CD4-positive, alpha-beta memory T cell (primary cell): ENCODE data around the gene KCNIP2. TPM values are rescaled to one million over a fixed set of nuclear protein-coding genes. Genes with fewer than 3 reads are reported as not detected.

Experiments used
- CTCF ChIA-PET: fragments of 350-600 bp; sonication (Branson Sonifier 250); formaldehyde crosslinking; loops from one replicate; lab custom pipeline; 2021; ENCODE audit warnings: inconsistent platforms; ENCODE audit not compliant: partially characterized antibody; lab: Charles Lee
- POLR2A ChIA-PET: fragments of 350-600 bp; sonication (Branson Sonifier 250); formaldehyde crosslinking; loops from one replicate; lab custom pipeline; 2021; ENCODE audit not compliant: partially characterized antibody; lab: Charles Lee
- DNase-seq, 5 donors: peaks; one replicate each; pipeline versions ENCODE4 v3.0.0 to v3.0.0-alpha.2; 2020 to 2022; ENCODE audit warnings: mixed read lengths in 1 of 5
- H3K27ac ChIP-seq: one replicate; pipeline ENCODE4 v1.7.0; 2013; ENCODE audit warnings: low read depth, low read length
- H3K27me3 ChIP-seq: 2 replicates; pipeline ENCODE4 v1.7.0; 2013; ENCODE audit warnings: mild to moderate bottlenecking, low read length, moderate library complexity; ENCODE audit not compliant: insufficient read depth
- H3K36me3 ChIP-seq: 2 replicates; pipeline ENCODE4 v1.7.0; 2013; ENCODE audit warnings: mild to moderate bottlenecking, low read length, moderate library complexity; ENCODE audit not compliant: insufficient read depth
- H3K4me1 ChIP-seq: 2 replicates; pipeline ENCODE4 v1.7.0; 2013; ENCODE audit warnings: mild to moderate bottlenecking, low read length, moderate library complexity; ENCODE audit not compliant: insufficient read depth
- H3K4me3 ChIP-seq, 2 donors: one replicate each; pipeline ENCODE4 v1.7.0; 2013; ENCODE audit warnings: low read length in 2 of 2, mild to moderate bottlenecking in 1 of 2
- H3K9me3 ChIP-seq, 2 donors: one replicate each; pipeline ENCODE4 v1.7.0; 2013; ENCODE audit warnings: low read length in 2 of 2, control low read depth in 1 of 2; ENCODE audit not compliant: control insufficient read depth in 1 of 2
- H3K27ac Mint-ChIP-seq, 7 donors: one replicate each; pipeline ENCODE4 v1.8.0; 2020 to 2021; ENCODE audit warnings: mixed read lengths in 7 of 7, mild to moderate bottlenecking in 6 of 7, inconsistent platforms in 3 of 7, moderate library complexity in 3 of 7
- H3K27me3 Mint-ChIP-seq, 2 donors: one replicate each; pipeline ENCODE4 v1.8.0; 2020 to 2021; ENCODE audit warnings: mixed read lengths in 2 of 2
- H3K36me3 Mint-ChIP-seq, 2 donors: one replicate each; pipeline ENCODE4 v1.8.0; 2020 to 2021; ENCODE audit warnings: mixed read lengths in 2 of 2, inconsistent platforms in 1 of 2, mild to moderate bottlenecking in 1 of 2
- H3K4me1 Mint-ChIP-seq, 4 donors: one replicate each; pipeline ENCODE4 v1.8.0; 2020 to 2021; ENCODE audit warnings: mixed read lengths in 4 of 4, mild to moderate bottlenecking in 1 of 4
- H3K4me3 Mint-ChIP-seq, 8 donors: one replicate each; pipeline ENCODE4 v1.8.0; 2020 to 2021; ENCODE audit warnings: mixed read lengths in 8 of 8, mild to moderate bottlenecking in 7 of 8, moderate library complexity in 6 of 8, inconsistent platforms in 3 of 8
- H3K9me3 Mint-ChIP-seq, 8 donors: one replicate each; pipeline ENCODE4 v1.8.0; 2020 to 2021; ENCODE audit warnings: mixed read lengths in 8 of 8, mild to moderate bottlenecking in 5 of 8, inconsistent platforms in 3 of 8, moderate library complexity in 1 of 8
- intact Hi-C: fragments of 100-400 bp; cut with micrococcal nuclease; formaldehyde crosslinking; loops from one replicate; pipeline ENCODE4 v1.15.1; 2023
- polyA plus RNA-seq, 2 donors: library from polyadenylated mRNA; unstranded; fragments of 300-500 nt; fragmentation: Illumina TruSeq; gene quantifications; one replicate each; pipeline ENCODE4 v1.2.3, GENCODE V29; 2021
- total RNA-seq, 2 experiments: library from RNA; stranded (reverse); gene quantifications; one replicate each; pipeline ENCODE4 v1.2.3, GENCODE V29; 2021

The KCNIP2 gene
- total and polyA plus RNA-seq, 4 experiments from 2014 or later, result 0.79 to 4.3 (median 2.3) TPM

DNA sequence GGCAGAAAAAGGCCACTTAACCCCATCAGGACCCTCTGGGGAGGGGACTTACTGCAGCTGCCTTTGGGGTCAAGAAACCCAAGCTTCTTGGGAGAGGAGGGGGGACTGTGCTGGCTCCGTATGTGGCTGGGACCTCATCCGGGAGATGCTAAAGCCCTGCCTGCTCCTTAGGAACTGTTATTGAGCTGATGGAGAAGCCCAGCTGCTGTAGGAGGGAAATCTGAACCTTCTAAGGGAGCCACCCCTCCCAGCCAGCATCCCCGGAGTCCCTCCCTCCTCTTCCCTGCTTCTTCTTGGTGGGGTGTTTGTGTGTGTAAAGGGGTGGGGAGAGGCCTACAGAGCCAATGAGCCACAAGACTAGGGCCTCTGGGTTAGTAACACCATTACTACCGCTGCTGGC, 8.2 kb downstream of the KCNIP2 start:
- Histone ChIP-seq H3K36me3 (no peaks in the 10 kb centered on the region), H3K27ac (no peak overlapping the region), H3K27me3 (no peaks in the 10 kb centered on the region), H3K4me1 (peaks cover 67% of the 10 kb centered on the region), H3K4me3 (no peak overlapping the region), H3K9me3 (no peaks in the 10 kb centered on the region)
- H3K27ac Mint-ChIP-seq, result peak overlapping the region in 4 of 7 donors; percentile 4 to 82 (median 64)
- H3K4me1 Mint-ChIP-seq, result peaks cover 56 to 78% (median 63%) of the 10 kb centered on the region in 4 donors
- POLR2A ChIA-PET, result interaction anchor here (11.6 kb wide), 1 partner anchor 17 kb away, joined by 204 read pairs; the partner anchor contains the start of gene OGA
- CTCF ChIA-PET, result interaction anchor here (0.8 to 10.1 kb wide), 15 partner anchors 8 to 239 kb away, joined by 3 to 88 read pairs (median 5); partner anchors contain the start of gene OGA
- peaks cover 0 to 5% of the 10 kb centered on the region in 2 donors for H3K36me3 Mint-ChIP-seq
- H3K9me3 Mint-ChIP-seq, result peaks cover 0 to 6% (median 0%) of the 10 kb centered on the region in 8 donors
- intact Hi-C loops, result no loop called here
- H3K4me3 Mint-ChIP-seq, result peak overlapping the region in 3 of 8 donors; percentile 17 to 76 (median 39)
- peaks cover 2 to 5% of the 10 kb centered on the region in 2 donors for H3K27me3 Mint-ChIP-seq
- DNase-seq, result no peak

GRCh38 chr10:101834341-101834740, 9.3 kb downstream of the KCNIP2 start:
- Histone ChIP-seq H3K4me3 (no peak overlapping the region), H3K4me1 (peaks cover 66% of the 10 kb centered on the region), H3K36me3 (no peaks in the 10 kb centered on the region), H3K27ac (peak overlapping the region; percentile 22), H3K9me3 (no peaks in the 10 kb centered on the region), H3K27me3 (no peaks in the 10 kb centered on the region)
- H3K36me3 Mint-ChIP-seq, result peaks cover 0 to 12% of the 10 kb centered on the region in 2 donors
- peak in 1 of 5 donors; percentile 54 for DNase-seq
- H3K4me1 Mint-ChIP-seq, result peaks cover 53 to 77% (median 63%) of the 10 kb centered on the region in 4 donors
- ChIA-PET CTCF (interaction anchor here (1.5 to 10.1 kb wide), 3 partner anchors 13 to 234 kb away, joined by 5 to 88 read pairs (median 11); partner anchors contain the start of gene OGA), POLR2A (interaction anchor here (11.6 kb wide), 1 partner anchor 16 kb away, joined by 204 read pairs; the partner anchor contains the start of gene OGA)
- peak overlapping the region in 6 of 7 donors; percentile 21 to 98 (median 87) for H3K27ac Mint-ChIP-seq
- H3K9me3 Mint-ChIP-seq, result peaks cover 0 to 8% (median 0%) of the 10 kb centered on the region in 8 donors
- peak overlapping the region in 7 of 8 donors; percentile 1 to 71 (median 51) for H3K4me3 Mint-ChIP-seq
- H3K27me3 Mint-ChIP-seq, result peaks cover 2 to 7% of the 10 kb centered on the region in 2 donors
- intact Hi-C loops, result loop anchor here (5.0 kb wide), 1 partner anchor 223 kb away; the partner anchor contains the start of gene ARMH3

DNA sequence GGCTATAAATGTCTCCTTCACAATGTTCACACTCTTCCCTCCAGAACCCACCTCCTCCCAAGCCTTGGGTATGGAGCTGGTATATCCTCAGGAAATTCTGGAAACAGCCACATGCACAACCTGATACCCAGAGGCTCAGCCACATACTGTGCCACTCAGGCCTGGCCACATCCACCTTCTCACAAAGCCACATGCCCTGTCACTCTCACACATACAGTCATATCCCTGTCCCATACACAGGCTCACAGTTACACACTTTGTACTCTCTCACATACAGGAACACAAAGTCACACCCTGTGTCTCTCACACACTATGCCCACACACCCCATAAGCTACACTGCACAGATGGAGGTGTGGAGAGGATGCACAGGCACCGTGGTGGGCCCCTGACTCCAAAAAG, 10.1 kb downstream of the KCNIP2 start:
- Mint-ChIP-seq H3K27ac (peak overlapping the region; percentile 80 to 98 (median 93)), H3K9me3 (peaks cover 0 to 8% (median 0%) of the 10 kb centered on the region in 8 donors), H3K4me1 (peaks cover 48 to 69% (median 60%) of the 10 kb centered on the region in 4 donors), H3K27me3 (peaks cover 2 to 7% of the 10 kb centered on the region in 2 donors), H3K36me3 (peaks cover 0 to 12% of the 10 kb centered on the region in 2 donors), H3K4me3 (peak overlapping the region in 5 of 8 donors; percentile 13 to 71 (median 41))
- H3K27ac ChIP-seq, result peak overlapping the region; percentile 22
- intact Hi-C loops, result loop anchor here (5.0 kb wide), 1 partner anchor 224 kb away; the partner anchor contains the start of gene ARMH3
- H3K4me3 ChIP-seq, result no peak overlapping the region
- CTCF ChIA-PET, result interaction anchor here (1.0 to 10.1 kb wide), 4 partner anchors 8 to 239 kb away, joined by 4 to 88 read pairs (median 32); partner anchors contain the start of genes KCNIP2 and OGA
- no peaks in the 10 kb centered on the region for H3K27me3 ChIP-seq
- no peaks in the 10 kb centered on the region for H3K9me3 ChIP-seq
- H3K36me3 ChIP-seq, result no peaks in the 10 kb centered on the region
- H3K4me1 ChIP-seq, result peaks cover 68% of the 10 kb centered on the region
- no peak for DNase-seq
- POLR2A ChIA-PET, result interaction anchor here (11.6 kb wide), 1 partner anchor 15 kb away, joined by 204 read pairs; the partner anchor contains the start of gene OGA

DNA sequence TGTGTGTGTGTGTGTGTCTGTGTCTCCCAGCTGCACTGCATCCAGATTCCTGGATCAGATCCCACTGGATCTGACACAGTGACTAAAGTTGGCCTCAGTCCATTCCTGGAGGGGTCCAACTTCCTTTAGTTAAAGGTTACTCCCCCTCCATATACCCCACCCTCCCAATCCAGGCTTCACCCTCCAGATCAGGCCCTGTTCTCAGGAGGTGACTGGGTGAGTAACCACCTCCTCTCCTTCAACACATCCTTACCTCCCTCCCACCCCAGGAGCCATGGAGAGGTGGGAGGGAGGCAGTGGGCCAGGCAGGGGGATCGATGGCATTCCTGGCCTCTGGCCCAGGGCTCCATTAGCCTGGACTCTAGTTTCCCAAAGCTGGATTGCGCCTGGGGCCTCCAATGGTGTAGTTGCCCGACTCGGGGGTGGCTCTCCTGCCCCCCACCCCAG, 11.3 kb downstream of the KCNIP2 start:
- H3K27ac Mint-ChIP-seq, result peak overlapping the region in 6 of 7 donors; percentile 74 to 100 (median 98)
- POLR2A ChIA-PET, result interaction anchor here (4.4 to 11.6 kb wide), 2 partner anchors 8 to 14 kb away, joined by 29 to 204 read pairs; partner anchors contain the start of gene OGA
- peaks cover 2 to 7% of the 10 kb centered on the region in 2 donors for H3K27me3 Mint-ChIP-seq
- H3K27ac ChIP-seq, result peak overlapping the region; percentile 87
- H3K9me3 Mint-ChIP-seq, result peaks cover 0 to 8% (median 0%) of the 10 kb centered on the region in 8 donors
- DNase-seq, result no peak
- H3K4me3 Mint-ChIP-seq, result peak overlapping the region in 2 of 8 donors; percentile 44 to 87
- intact Hi-C loops, result loop anchor here (5.0 kb wide), 1 partner anchor 225 kb away; the partner anchor contains the start of gene ARMH3
- no peak overlapping the region for H3K4me3 ChIP-seq
- H3K36me3 Mint-ChIP-seq, result peaks cover 0 to 12% of the 10 kb centered on the region in 2 donors
- H3K36me3 ChIP-seq, result no peaks in the 10 kb centered on the region
- H3K9me3 ChIP-seq, result no peaks in the 10 kb centered on the region
- H3K4me1 ChIP-seq, result peaks cover 68% of the 10 kb centered on the region
- no peaks in the 10 kb centered on the region for H3K27me3 ChIP-seq
- CTCF ChIA-PET, result interaction anchor here (1.0 to 10.1 kb wide), 4 partner anchors 9 to 240 kb away, joined by 4 to 88 read pairs (median 32); partner anchors contain the start of genes KCNIP2 and OGA
- H3K4me1 Mint-ChIP-seq, result peaks cover 48 to 76% (median 61%) of the 10 kb centered on the region in 4 donors

GRCh38 chr10:101831169-101831811, 12.3 kb downstream of the KCNIP2 start:
- CTCF ChIA-PET, result interaction anchor here (7.6 to 10.1 kb wide), 2 partner anchors 10 kb away, joined by 60 to 88 read pairs; partner anchors contain the start of genes KCNIP2 and OGA
- Mint-ChIP-seq H3K27me3 (peaks cover 2 to 7% of the 10 kb centered on the region in 2 donors), H3K4me3 (peak overlapping the region; percentile 84 to 93 (median 88)), H3K27ac (peak overlapping the region; percentile 98 to 100 (median 99)), H3K36me3 (peaks cover 0 to 12% of the 10 kb centered on the region in 2 donors), H3K9me3 (peaks cover 0 to 8% (median 0%) of the 10 kb centered on the region in 8 donors), H3K4me1 (peaks cover 49 to 83% (median 62%) of the 10 kb centered on the region in 4 donors)
- H3K9me3 ChIP-seq, result no peaks in the 10 kb centered on the region
- H3K4me3 ChIP-seq, result peak overlapping the region; percentile 57 to 68
- no peak for DNase-seq
- peaks cover 67% of the 10 kb centered on the region for H3K4me1 ChIP-seq
- intact Hi-C loops, result loop anchor here (5.0 kb wide), 1 partner anchor 226 kb away; the partner anchor contains the start of gene ARMH3
- POLR2A ChIA-PET, result interaction anchor here (0.6 to 11.6 kb wide), 4 partner anchors 9 to 283 kb away, joined by 3 to 204 read pairs (median 21); partner anchors contain the start of genes NPM3 and OGA
- no peaks in the 10 kb centered on the region for H3K27me3 ChIP-seq
- peak overlapping the region; percentile 87 for H3K27ac ChIP-seq
- no peaks in the 10 kb centered on the region for H3K36me3 ChIP-seq

DNA sequence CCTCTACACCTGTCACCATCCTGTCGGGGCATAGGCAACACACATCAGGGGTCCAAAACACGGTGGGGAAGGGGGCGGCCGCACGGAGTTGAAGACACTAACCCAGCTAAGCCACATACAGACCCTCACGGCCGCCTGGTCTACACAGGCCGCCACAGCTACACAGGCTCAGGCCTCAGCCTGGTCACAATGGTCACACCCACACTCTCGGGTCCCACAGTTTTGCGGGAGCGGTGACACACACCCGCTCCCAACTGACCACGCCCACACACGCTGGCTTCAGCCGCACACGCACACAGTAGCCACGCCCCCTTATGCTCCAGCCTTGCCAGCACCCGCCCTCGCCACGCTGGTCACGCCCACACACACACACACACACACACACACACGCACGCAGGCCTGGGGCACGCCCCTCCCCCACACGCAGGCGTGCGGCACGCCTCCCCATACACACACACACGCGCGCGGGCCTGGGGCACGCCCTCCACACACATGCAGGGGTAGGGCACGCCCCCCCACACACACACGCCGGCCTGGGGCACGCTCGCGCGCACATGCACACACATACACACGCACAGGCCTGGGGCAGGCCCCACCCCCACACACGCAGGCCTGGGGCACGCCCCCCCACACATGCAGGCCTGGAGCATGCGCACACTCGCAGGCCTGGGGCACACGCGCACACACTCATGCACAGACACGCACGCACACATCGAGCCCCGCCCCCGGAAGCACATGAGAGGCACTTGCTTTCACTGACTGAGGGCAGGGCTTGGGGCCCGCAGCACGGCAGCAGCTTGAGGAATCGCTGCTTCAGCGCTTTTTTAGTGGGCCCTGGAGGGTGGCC, 13.1 kb downstream of the KCNIP2 start:
- intact Hi-C loops, result loop anchor here (1.0 to 5.0 kb wide), 4 partner anchors 10 to 565 kb away; partner anchors contain the start of genes ARMH3, NFKB2 and OGA
- peaks cover 59% of the 10 kb centered on the region for H3K4me1 ChIP-seq
- H3K27me3 ChIP-seq, result no peaks in the 10 kb centered on the region
- H3K4me1 Mint-ChIP-seq, result peaks cover 44 to 80% (median 57%) of the 10 kb centered on the region in 4 donors
- peak; percentile 95 to 98 (median 97) for DNase-seq
- H3K36me3 Mint-ChIP-seq, result peaks cover 0 to 12% of the 10 kb centered on the region in 2 donors
- H3K36me3 ChIP-seq, result no peaks in the 10 kb centered on the region
- peak overlapping the region; percentile 57 to 68 for H3K4me3 ChIP-seq
- H3K27ac ChIP-seq, result peak overlapping the region; percentile 87
- peaks cover 2 to 7% of the 10 kb centered on the region in 2 donors for H3K27me3 Mint-ChIP-seq
- no peaks in the 10 kb centered on the region for H3K9me3 ChIP-seq
- ChIA-PET POLR2A (interaction anchor here (0.6 to 11.6 kb wide), 4 partner anchors 10 to 283 kb away, joined by 3 to 204 read pairs (median 21); partner anchors contain the start of genes NPM3 and OGA), CTCF (interaction anchor here (0.6 to 10.1 kb wide), 3 partner anchors 9 to 93 kb away, joined by 3 to 88 read pairs (median 60); partner anchors contain the start of genes KCNIP2 and OGA)
- H3K4me3 Mint-ChIP-seq, result peak overlapping the region; percentile 84 to 93 (median 88)
- peak overlapping the region; percentile 98 to 100 (median 99) for H3K27ac Mint-ChIP-seq
- H3K9me3 Mint-ChIP-seq, result peaks cover 0 to 8% (median 0%) of the 10 kb centered on the region in 8 donors
